T-helper 2 cell (primary cell): Measurements from ENCODE around the gene LCN1.
A peak's percentile ranks its signal among the peaks of the same experiment; 100 is the strongest.

Source experiments
- DNase-seq, 5 experiments: peaks; one replicate each; pipeline versions ENCODE4 v3.0.0 to v3.0.0-alpha.2; 2012 to 2022

The LCN1 gene

GRCh38 chr9:135489188-135489906 lies 31.9 kb upstream of the LCN1 start:
- no peak for DNase-seq

GRCh38 chr9:135490166-135490870 lies 30.9 kb upstream of the LCN1 start:
- no peak for DNase-seq

GRCh38 chr9:135490980-135491464 lies 30.2 kb upstream of the LCN1 start:
- DNase-seq, result no peak

- no peak for DNase-seq
Observed at GRCh38 chr9:135491764-135492163, 29.5 kb upstream of the LCN1 start.

GRCh38 chr9:135492886-135493669 lies 28.2 kb upstream of the LCN1 start:
- DNase-seq, result no peak

GRCh38 chr9:135494791-135495559 lies 26.3 kb upstream of the LCN1 start:
- DNase-seq, result no peak

GRCh38 chr9:135498381-135499126 lies 22.7 kb upstream of the LCN1 start:
- no peak for DNase-seq

- peak; percentile 79 to 89 (median 84) for DNase-seq
Observed at GRCh38 chr9:135499326-135500070, 21.7 kb upstream of the LCN1 start.

GRCh38 chr9:135500071-135500524 lies 21.1 kb upstream of the LCN1 start:
- no peak for DNase-seq

- DNase-seq, result peak; percentile 66 to 90 (median 76)
Observed at GRCh38 chr9:135500525-135501260, 20.5 kb upstream of the LCN1 start, which contains the start of gene MRPS2. MRPS2 (plus strand) TSS chr9:135500682; CDS start chr9:135500711, 29 bp downstream.

- peak in 1 of 5 experiments; percentile 81 for DNase-seq
Observed at GRCh38 chr9:135501261-135502167, 19.7 kb upstream of the LCN1 start.

GRCh38 chr9:135502168-135502872 lies 18.9 kb upstream of the LCN1 start:
- DNase-seq, result no peak

- no peak for DNase-seq
Observed at GRCh38 chr9:135502873-135503321, 18.3 kb upstream of the LCN1 start.

GRCh38 chr9:135503371-135504261 lies 17.6 kb upstream of the LCN1 start:
- no peak for DNase-seq

GRCh38 chr9:135504262-135505243 lies 16.7 kb upstream of the LCN1 start:
- DNase-seq, result peak in 3 of 5 experiments; percentile 32 to 66 (median 40)
